Suppressor macrophage treated with lipopolysaccharide for 4 hours (primary cell): ENCODE measurements around the gene BICRA.
A peak's percentile ranks its signal among the peaks of the same experiment; 100 is the strongest.
"Not testable (repeated sequence)": the region's sequence is repeated elsewhere in the genome, so short reads cannot be mapped to it uniquely, and the experiment has no call there.

Experiments used
- DNase-seq: peaks from one replicate; pipeline ENCODE4 v3.0.0-alpha.2; 2020

BICRA gene

DNA sequence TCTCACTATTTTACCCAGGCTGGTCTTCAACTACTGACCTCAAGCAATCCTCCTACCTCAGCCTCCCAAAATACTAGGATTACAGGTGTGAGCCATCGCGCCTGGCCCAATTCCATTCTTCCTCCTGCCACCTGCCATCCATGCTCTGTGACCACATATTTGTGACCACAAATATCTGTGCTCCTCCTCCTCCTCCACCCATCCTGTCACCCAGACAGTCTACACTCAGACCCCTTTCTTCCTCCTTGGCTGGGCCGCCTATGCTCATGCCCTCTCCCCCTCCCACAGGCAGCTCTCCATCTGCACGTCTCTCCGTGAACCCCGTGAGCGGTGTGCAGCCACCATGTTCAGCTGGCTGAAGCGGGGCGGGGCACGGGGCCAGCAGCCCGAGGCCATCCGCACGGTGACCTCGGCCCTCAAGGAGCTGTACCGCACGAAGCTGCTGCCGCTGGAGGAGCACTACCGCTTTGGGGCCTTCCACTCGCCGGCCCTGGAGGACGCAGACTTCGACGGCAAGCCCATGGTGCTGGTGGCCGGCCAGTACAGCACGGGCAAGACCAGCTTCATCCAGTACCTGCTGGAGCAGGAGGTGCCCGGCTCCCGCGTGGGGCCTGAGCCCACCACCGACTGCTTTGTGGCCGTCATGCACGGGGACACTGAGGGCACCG lies 107.5 kb downstream of the BICRA start:
- no peak for DNase-seq

DNA sequence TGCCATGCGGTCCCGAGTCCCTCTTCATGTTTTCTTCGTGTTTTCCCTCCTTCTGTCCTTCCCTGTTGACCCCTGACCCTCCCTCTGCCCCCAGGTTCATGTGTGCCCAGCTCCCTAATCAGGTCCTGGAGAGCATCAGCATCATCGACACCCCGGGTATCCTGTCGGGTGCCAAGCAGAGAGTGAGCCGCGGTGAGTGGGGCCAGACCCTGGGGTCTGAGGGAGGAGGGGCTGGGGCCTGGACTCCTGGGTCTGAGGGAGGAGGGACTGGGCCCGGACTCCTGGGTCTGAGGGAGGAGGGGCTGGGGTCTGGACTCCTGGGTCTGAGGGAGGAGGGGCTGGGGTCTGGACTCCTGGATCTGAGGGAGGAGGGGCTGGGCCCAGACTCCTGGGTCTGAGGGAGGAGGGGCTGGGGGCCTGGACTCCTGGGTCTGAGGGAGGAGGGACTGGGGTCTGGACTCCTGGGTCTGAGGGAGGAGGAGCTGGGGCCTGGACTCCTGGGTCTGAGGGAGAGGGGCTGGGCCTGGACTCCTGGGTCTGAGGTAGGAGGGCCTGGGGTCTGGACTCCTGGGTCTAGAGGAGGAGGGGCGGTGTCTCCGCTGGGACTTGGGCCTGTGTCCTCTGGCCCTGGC lies 109.6 kb downstream of the BICRA start:
- DNase-seq: not testable (repeated sequence)

DNA sequence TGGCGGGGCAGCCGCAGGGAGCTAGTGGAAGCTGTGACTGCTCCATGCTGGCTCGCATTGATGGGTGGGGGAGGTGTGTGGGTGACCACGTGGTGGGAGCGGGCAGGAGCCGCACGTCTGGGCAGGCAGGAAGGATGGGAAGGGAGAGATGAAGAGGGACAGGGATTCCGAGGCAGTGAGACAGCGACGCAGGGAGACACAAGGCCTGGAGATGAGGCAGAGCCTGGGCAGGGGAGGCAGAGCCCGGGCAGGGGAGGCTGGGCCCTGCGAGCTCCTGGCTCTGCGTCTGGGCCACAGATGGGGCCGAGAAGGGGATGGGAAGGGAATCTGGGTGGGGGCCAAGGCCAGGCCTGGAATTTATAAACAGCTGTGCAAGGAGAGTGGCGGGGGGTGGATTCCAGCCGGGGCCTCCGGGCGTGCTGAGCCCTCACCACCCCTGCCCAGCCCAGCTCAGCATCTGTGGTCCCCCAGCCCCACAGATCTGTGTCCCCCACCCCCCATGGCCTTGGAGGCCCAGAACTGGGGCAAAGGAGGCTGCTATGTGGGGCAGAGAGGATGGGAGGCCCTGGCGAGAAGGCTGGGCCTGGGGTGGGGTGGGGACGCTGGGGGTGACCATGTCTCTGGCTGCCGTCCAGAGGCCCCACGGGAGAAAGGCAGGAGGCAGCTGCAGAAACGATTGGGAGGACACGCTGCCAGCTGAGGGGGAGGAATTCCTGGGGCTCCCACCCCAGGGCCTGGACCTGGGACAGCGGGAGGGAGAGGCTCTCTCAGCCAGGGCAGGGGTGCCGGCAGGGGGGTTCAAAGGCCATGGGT lies 110.3 kb downstream of the BICRA start:
- no peak for DNase-seq

DNA sequence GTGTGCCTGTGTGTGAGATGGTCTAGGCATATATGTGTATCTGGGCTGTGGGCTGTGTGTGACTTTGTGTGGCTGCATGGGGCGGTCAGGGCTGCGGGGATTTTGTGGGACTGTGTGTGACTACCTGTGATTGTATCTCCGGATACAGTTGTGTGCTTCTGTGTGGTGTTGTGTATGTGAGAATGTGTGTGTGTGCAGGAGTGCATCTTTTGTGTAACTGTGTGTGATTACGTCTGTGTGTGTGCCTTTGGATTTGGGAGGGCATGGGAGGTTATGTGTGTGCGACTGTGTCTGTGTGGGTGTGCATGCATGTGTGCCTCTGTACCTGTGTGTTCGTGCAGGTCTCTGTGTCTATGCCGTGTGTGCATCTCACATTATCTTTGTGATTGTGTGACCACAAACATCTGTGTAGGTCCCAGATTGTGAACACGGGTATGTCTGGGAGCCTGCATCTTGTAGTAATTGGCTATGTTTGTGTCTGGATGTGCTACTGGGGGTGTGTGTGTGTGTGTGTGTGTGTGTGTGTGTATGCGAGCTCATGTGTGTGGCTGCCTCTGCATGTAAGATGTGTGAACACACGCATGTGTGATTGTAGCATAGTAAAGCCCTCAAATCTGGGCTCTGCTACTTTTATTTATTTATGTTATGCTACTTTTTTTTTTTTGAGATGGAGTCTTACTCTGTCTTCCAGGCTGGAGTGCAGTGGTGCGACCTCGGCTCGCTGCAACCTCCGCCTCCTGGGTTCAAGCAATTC lies 111.9 kb downstream of the BICRA start:
- DNase-seq: no peak

DNA sequence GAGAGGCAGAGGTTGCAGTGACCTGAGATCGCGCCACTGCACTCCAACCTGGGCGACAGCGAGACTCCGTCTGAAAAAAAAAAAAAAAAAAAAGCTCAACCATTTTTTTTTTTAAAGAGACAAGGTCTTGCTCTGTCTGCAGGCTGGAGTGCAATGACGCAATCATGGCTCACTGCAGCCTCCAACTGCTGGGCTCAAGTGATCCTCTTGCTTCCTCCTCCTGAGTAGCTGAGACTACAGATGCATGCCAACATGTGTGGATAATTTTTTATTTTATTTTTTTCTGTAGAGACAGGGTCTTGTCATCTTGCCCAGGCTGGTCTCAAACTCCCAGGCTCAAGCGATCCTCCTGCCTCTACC lies 114.6 kb downstream of the BICRA start:
- DNase-seq: peak; percentile 79

- no peak for DNase-seq
These were observed 116.9 kb downstream of the BICRA start for GRCh38 chr19:47725759-47726401.

DNA sequence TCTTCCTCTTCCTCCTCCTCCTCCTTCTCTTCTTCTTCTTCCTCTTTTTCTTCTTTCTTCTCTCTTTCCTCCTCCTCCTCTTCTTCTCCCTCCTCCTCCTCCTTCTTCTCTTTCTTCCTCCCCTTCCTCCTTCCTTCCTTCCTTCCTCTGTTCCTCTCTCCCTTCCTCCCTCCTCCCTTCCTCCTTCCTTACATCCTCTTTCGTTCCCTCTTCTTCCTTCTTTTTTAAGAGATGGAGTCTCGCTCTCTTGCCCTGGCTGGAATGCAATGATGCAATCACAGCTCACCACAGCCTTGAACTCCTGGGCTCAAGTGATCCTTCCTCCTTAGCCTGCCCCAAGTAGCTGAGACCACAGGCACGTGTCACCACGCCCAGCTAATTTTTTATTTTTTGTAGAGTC lies 117.5 kb downstream of the BICRA start:
- peak; percentile 29 for DNase-seq

DNA sequence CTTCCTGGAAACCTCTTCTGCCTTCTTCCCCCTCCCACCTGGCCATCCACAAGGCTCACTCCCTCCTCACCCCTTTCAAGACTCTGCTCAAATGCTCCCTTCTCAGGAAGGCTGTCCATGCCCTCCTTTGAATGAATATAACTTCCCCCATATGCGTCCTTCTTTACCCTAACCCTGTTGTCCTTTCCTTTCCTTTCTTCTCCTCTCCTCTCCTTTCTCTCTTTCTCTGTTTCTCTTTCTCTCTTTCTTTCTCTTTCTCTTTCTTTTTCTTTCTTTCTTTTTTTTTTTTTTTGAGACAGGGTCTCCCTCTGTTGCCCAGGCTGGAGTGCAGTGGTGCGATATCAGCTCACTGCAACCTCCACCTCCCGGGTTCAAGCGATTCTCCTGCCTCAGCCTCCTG lies 119.4 kb downstream of the BICRA start:
- DNase-seq: not testable (repeated sequence)

GRCh38 chr19:47729468-47729798 lies 120.5 kb downstream of the BICRA start:
- DNase-seq: no peak

- DNase-seq: peak; percentile 34
These were observed 121.0 kb downstream of the BICRA start for GRCh38 chr19:47729799-47730520.

DNA sequence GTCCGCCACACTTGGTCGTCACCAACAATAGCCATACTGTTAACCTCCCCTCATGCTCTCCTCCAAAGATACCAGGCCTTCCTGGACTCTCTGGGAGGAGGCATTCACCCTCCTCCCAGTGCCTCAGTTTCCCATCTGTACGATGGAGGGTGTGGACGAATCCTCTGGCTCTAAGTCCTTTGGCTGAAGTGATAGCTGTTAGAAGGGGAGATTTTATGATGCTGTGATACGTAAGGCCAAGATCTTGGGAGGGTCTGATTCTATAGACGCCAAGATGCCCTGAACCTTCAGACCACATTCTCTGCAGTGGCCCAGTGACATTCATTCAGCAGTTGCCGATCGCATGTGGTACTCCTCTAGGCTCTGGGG lies 121.6 kb downstream of the BICRA start:
- DNase-seq: no peak

DNA sequence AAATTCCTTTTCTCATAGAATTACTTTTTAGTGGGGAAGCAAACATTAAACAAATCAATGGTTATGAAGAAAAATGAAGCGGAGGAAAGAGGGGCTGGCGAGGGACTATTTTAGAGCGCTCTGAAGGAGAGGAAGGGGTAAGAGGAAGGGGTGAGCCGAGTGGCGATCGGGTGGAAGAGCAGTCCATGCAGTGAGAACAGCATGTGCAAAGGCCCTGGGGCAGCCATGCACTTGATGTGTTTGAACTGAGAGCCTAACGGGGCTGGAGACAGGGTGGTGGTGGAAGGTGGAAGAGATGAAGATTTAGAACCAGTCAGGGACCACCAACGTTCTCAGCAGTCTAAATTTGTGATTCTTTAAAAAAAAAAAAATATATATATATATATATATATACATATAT lies 122.0 kb downstream of the BICRA start:
- DNase-seq: no peak

GRCh38 chr19:47735131-47735530 lies 126.2 kb downstream of the BICRA start:
- no peak for DNase-seq

DNA sequence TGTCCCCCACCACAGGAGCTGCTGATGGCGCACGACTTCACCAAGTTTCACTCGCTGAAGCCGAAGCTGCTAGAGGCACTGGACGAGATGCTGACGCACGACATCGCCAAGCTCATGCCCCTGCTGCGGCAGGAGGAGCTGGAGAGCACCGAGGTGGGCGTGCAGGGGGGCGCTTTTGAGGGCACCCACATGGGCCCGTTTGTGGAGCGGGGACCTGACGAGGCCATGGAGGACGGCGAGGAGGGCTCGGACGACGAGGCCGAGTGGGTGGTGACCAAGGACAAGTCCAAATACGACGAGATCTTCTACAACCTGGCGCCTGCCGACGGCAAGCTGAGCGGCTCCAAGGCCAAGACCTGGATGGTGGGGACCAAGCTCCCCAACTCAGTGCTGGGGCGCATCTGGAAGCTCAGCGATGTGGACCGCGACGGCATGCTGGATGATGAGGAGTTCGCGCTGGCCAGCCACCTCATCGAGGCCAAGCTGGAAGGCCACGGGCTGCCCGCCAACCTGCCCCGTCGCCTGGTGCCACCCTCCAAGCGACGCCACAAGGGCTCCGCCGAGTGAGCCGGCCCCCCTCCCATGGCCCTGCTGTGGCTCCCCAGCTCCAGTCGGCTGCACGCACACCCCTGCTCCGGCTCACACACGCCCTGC lies 132.1 kb downstream of the BICRA start:
- DNase-seq: no peak

- DNase-seq: no peak
These were observed 132.7 kb downstream of the BICRA start for GRCh38 chr19:47741544-47742140.

DNA sequence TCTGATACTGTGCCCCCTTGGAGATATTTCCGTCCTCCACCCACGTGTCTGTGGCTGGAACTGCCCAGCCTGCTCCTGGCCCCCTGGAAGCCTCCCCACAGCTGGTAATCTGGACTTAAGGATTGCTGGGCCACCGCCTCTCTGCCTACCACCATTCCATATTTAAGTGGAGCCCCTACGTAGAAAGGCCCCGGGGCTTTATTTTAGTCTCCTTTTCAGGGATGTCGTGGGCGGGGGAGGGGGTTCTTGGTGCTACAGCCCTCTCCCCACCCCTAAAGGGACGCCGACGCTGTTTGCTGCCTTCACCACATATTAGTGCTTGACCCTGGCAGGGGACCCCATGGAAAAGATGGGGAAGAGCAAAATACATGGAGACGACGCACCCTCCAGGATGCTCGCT lies 133.7 kb downstream of the BICRA start:
- no peak for DNase-seq

DNA sequence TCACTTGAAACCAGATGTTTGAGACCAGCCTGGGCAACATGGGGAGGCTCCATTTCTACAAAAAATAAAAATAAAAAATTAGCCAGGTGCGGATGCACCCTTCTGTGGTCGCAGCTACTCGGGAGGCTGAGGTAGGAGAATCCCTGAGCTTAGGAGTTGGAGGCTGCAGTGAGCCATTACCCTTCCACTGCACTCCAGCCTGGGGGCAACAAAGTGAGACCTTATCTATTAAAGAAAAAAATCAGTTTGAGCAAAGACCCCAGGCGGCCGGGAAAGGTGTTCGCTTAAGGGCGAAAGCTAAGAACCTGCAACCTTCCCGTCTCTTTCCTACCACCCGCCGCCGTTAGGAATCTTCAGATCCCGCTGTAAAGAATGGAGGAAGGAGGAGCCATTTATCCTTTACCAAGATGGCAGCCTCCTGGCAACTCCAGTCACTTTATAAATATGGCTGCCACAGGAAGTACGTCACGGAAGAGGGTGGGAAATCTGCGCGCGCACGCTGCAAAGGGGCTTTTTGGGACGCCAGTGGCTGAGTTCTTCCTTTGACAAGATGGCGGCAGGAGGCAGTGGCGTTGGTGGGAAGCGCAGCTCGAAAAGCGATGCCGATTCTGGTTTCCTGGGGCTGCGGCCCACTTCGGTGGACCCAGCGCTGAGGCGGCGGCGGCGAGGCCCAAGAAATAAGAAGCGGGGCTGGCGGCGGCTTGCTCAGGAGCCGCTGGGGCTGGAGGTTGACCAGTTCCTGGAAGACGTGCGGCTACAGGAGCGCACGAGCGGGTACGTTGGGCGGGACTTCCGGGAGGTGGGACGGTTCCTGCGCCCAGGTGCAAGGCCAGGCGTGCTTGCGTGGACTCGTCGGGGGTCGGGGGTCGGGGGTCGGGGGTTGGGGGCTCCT lies 136.3 kb downstream of the BICRA start, which contains the start of gene NOP53:
Gene NOP53, plus strand, starts transcription at position 537 of the 892 bp plus-strand sequence. Its CDS starts 14 bp downstream, at position 551.
- peak; percentile 98 for DNase-seq

DNA sequence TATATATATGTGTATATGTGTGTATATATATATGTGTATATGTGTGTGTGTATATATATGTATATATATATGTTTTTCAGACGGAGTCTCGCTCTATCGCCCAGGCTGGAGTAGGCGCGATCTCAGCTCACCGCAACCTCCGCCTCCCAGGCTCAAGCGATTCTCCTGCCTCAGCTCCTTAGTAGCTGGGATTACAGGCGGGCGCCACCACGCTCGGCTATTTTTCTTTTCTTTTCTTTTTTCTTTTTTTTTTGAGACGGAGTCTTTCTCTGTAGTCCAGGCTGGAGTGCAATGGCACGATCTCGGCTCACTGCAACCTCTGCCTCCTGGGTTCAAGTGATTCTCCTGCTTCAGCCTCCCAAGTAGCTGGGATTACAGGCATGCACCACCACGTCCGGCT lies 137.2 kb downstream of the BICRA start:
- DNase-seq: not testable (repeated sequence)

DNA sequence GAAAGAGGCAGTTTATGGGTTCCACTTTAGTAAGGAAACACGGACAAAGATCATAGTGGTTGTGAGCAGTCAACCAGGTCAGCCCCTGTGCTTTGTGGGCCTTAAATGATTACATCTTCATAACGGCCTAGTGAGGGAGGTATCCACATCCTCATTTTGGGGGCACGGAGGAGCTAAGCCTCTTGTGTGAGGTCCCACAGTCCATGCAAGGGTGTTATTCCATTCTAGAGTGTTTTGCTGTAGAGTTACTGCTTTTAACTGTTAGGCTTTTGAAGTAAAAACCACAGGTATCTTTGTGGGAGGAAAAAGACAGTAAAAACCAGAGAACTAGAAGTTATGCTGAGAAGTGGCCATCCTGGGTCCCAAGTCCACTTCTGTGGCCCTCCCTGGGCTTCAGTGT lies 140.4 kb downstream of the BICRA start:
- no peak for DNase-seq

GRCh38 chr19:47750752-47751151 lies 141.8 kb downstream of the BICRA start:
- no peak for DNase-seq
